ENCODE measurements around the gene MCIDAS. TPM values are rescaled to one million over a fixed set of nuclear protein-coding genes. Genes with fewer than 3 reads are reported as not detected.

Gene MCIDAS
- polyA plus RNA-seq, 3 donors = not detected

GRCh38 chr5:55250064-55250463, 22.9 kb upstream of the MCIDAS start:
- Mint-ChIP-seq H3K27ac (no peak overlapping the region), H3K36me3 (peaks cover 9 to 12% of the 10 kb centered on the region in 2 donors), H3K9me3 (peaks cover 2 to 21% (median 18%) of the 10 kb centered on the region in 7 donors), H3K4me3 (no peak overlapping the region), H3K27me3 (ENCODE audit: low read depth in 3 of 3) (peaks cover 3 to 10% (median 7%) of the 10 kb centered on the region in 3 donors), H3K4me1 (no peaks in the 10 kb centered on the region)
- Histone ChIP-seq H3K79me2 (ENCODE audit: insufficient read depth, low read length) (no peaks in the 10 kb centered on the region), H3K36me3 (replicated peaks in 1 of 2; ENCODE audit: control insufficient read depth in 1 of 2, insufficient read depth in 2 of 2, low read length in 2 of 2) (peaks cover 3 to 11% of the 10 kb centered on the region in 2 donors), H2AFZ (ENCODE audit: insufficient read depth, low read depth, low read length, poor library complexity, severe bottlenecking) (no peak overlapping the region), H3K4me2 (replicated peaks; ENCODE audit: extremely low read depth, low read length, poor library complexity, severe bottlenecking) (no peak overlapping the region), H3K9me3 (replicated peaks in 1 of 2; ENCODE audit: control insufficient read depth in 1 of 2, insufficient read depth in 1 of 2, low read length in 2 of 2) (peaks cover 7 to 18% of the 10 kb centered on the region in 2 donors), H3K9ac (ENCODE audit: insufficient read depth, low read length, poor library complexity, severe bottlenecking) (no peak overlapping the region), H3K4me1 (ENCODE audit: control insufficient read depth in 1 of 2, insufficient read depth in 2 of 2, low read length in 2 of 2) (no peaks in the 10 kb centered on the region), H3K27me3 (ENCODE audit: control insufficient read depth in 2 of 2, insufficient read depth in 2 of 2, low read length in 2 of 2) (no peaks in the 10 kb centered on the region), H4K20me1 (ENCODE audit: insufficient read depth, low read length) (no peaks in the 10 kb centered on the region), H3K4me3 (replicated peaks in 1 of 3; ENCODE audit: low read depth in 2 of 3, low read length in 3 of 3) (no peak overlapping the region), H3K27ac (ENCODE audit: low read depth in 1 of 2, low read length in 2 of 2) (no peak overlapping the region)
- TF ChIP-seq CTCF (IDR thresholded peaks at IDR 0.05) = no peak
- no CpG with 5 or more reads among the region's 1 CpG for WGBS (ENCODE audit: insufficient coverage)
- intact Hi-C loops (cut with micrococcal nuclease) = no loop called here
- DNase-seq = no peak

GRCh38 chr5:55241746-55242145, 14.6 kb upstream of the MCIDAS start:
- H3K9me3 ChIP-seq (replicated peaks in 1 of 2; ENCODE audit: control insufficient read depth in 1 of 2, insufficient read depth in 1 of 2, low read length in 2 of 2) = no peaks in the 10 kb centered on the region

More at GRCh38 chr5:55241746-55242145, 14.6 kb upstream of the MCIDAS start:
- no peak overlapping the region for H3K27ac Mint-ChIP-seq
- no peak overlapping the region for H3K9ac ChIP-seq (ENCODE audit: insufficient read depth, low read length, poor library complexity, severe bottlenecking)
- H3K9me3 Mint-ChIP-seq = peaks cover 0 to 4% (median 2%) of the 10 kb centered on the region in 7 donors
- intact Hi-C loops (cut with micrococcal nuclease) = no loop called here
- no peak overlapping the region for H3K4me3 Mint-ChIP-seq
- H3K27me3 Mint-ChIP-seq (ENCODE audit: low read depth in 3 of 3) = peaks cover 29 to 56% (median 41%) of the 10 kb centered on the region in 3 donors
- H3K4me1 ChIP-seq (ENCODE audit: control insufficient read depth in 1 of 2, insufficient read depth in 2 of 2, low read length in 2 of 2) = no peaks in the 10 kb centered on the region
- no peak overlapping the region for H2AFZ ChIP-seq (ENCODE audit: insufficient read depth, low read depth, low read length, poor library complexity, severe bottlenecking)
- H3K27ac ChIP-seq (ENCODE audit: low read depth in 1 of 2, low read length in 2 of 2) = no peak overlapping the region
- no peak overlapping the region for H3K4me3 ChIP-seq (replicated peaks in 1 of 3; ENCODE audit: low read depth in 2 of 3, low read length in 3 of 3)
- 82% methylated on average over 2 of the region's 4 CpGs for WGBS (ENCODE audit: insufficient coverage)
- TF ChIP-seq CTCF (IDR thresholded peaks at IDR 0.05) = no peak
- H3K36me3 Mint-ChIP-seq = peaks cover 0 to 2% of the 10 kb centered on the region in 2 donors
- peaks cover 14 to 45% of the 10 kb centered on the region in 2 donors for H3K27me3 ChIP-seq (ENCODE audit: control insufficient read depth in 2 of 2, insufficient read depth in 2 of 2, low read length in 2 of 2)
- no peaks in the 10 kb centered on the region for H4K20me1 ChIP-seq (ENCODE audit: insufficient read depth, low read length)
- H3K79me2 ChIP-seq (ENCODE audit: insufficient read depth, low read length) = no peaks in the 10 kb centered on the region
- H3K4me1 Mint-ChIP-seq = no peaks in the 10 kb centered on the region
- no peak for DNase-seq
- H3K4me2 ChIP-seq (replicated peaks; ENCODE audit: extremely low read depth, low read length, poor library complexity, severe bottlenecking) = no peak overlapping the region
- H3K36me3 ChIP-seq (replicated peaks in 1 of 2; ENCODE audit: control insufficient read depth in 1 of 2, insufficient read depth in 2 of 2, low read length in 2 of 2) = no peaks in the 10 kb centered on the region
